Activated T-cell treated with anti-CD3 and anti-CD28 coated beads, Interleukin-2, amount 50 U/mL, for 72 hours (primary cell): ENCODE data around the gene ODF2L. TPM values are rescaled to one million over a fixed set of nuclear protein-coding genes. Genes with fewer than 3 reads are reported as not detected.

ENCODE experiments used
- ATAC-seq, 2 donors: fragments of 150-1000 bp; cut with Tn5 transposase; replicated peaks in 1 of 2; 2 replicates each; pipeline ENCODE4 v1.10.0; 2021; ENCODE audit warnings: moderate library complexity in 2 of 2, mild to moderate bottlenecking in 1 of 2
- DNase-seq, 2 donors: peaks; one replicate each; pipeline ENCODE4 v3.0.0; 2021 to 2022; ENCODE audit warnings: mixed read lengths in 1 of 2
- H3K27ac Mint-ChIP-seq: one replicate; pipeline ENCODE4 v1.8.0; 2022; ENCODE audit warnings: mild to moderate bottlenecking, moderate library complexity, mixed read lengths
- H3K27me3 Mint-ChIP-seq: one replicate; pipeline ENCODE4 v1.8.0; 2022; ENCODE audit warnings: low read depth, mixed read lengths
- H3K36me3 Mint-ChIP-seq, 2 donors: one replicate each; pipeline ENCODE4 v1.8.0; 2022; ENCODE audit warnings: mixed read lengths in 2 of 2, mild to moderate bottlenecking in 1 of 2; ENCODE audit not compliant: insufficient read depth in 2 of 2
- H3K4me1 Mint-ChIP-seq: one replicate; pipeline ENCODE4 v1.8.0; 2022; ENCODE audit warnings: low read depth, mixed read lengths
- H3K4me3 Mint-ChIP-seq, 2 donors: one replicate each; pipeline ENCODE4 v1.8.0; 2022; ENCODE audit warnings: mild to moderate bottlenecking in 2 of 2, mixed read lengths in 2 of 2, moderate library complexity in 2 of 2
- H3K9me3 Mint-ChIP-seq, 2 donors: one replicate each; pipeline ENCODE4 v1.8.0; 2022; ENCODE audit warnings: mixed read lengths in 2 of 2
- total RNA-seq, 2 donors: library from RNA; stranded (reverse); gene quantifications; one replicate each; pipeline ENCODE4 v1.2.3, GENCODE V29; 2022

ODF2L gene
- total RNA-seq, 2 donors from 2014 or later: 31.8 to 39.2 TPM

DNA sequence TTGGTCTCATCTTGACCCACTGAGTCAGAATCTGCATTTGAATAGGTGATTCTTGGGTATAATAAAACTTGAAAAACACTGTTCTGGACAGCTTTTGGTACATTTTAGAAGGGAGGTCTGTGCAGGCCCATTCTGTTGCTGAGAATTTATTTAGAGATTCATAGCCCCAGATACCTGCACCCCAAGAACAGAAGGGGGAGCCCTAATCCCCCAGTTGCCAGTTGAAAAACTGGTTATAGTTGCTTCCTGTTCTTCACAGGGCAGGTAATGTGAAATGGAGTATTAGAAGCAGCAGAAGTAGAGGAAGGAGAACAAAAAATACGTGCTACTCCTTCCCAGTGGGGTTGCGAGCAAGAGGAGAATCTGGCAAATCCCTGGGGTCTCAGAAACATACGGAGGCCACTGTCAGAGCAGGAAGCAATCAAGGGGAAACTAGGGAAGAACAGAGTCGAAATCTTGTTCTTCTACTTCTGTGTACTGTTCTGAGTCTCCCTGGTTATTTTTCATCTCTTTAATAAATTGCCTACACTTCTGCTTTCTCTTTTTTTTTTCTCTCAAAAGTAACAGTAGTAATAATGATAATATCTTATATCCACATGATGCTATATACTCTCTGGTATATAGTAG is 23.3 kb upstream of the ODF2L start:
- Mint-ChIP-seq H3K4me3 (peak overlapping the region; percentile 34 to 65), H3K4me1 (peaks cover 6% of the 10 kb centered on the region), H3K36me3 (no peaks in the 10 kb centered on the region), H3K27me3 (peaks cover 7% of the 10 kb centered on the region), H3K9me3 (peaks cover 0 to 1% of the 10 kb centered on the region in 2 donors), H3K27ac (no peak overlapping the region)
- peak; percentile 81 to 85 for ATAC-seq
- DNase-seq: peak; percentile 43 to 48

- no peak overlapping the region for H3K27ac Mint-ChIP-seq
- H3K4me1 Mint-ChIP-seq: peaks cover 6% of the 10 kb centered on the region
- DNase-seq (no peak), ATAC-seq (no peak)
- H3K36me3 Mint-ChIP-seq: no peaks in the 10 kb centered on the region
- H3K27me3 Mint-ChIP-seq: no peaks in the 10 kb centered on the region
- peaks cover 0 to 1% of the 10 kb centered on the region in 2 donors for H3K9me3 Mint-ChIP-seq
- H3K4me3 Mint-ChIP-seq: no peak overlapping the region
These were observed 20.2 kb upstream of the ODF2L start for GRCh38 chr1:86416343-86416742.

- H3K27ac Mint-ChIP-seq: no peak overlapping the region
These were observed 14.8 kb upstream of the ODF2L start for GRCh38 chr1:86410879-86411278.

GRCh38 chr1:86409416-86410021 is 13.4 kb upstream of the ODF2L start:
- Mint-ChIP-seq H3K9me3 (no peaks in the 10 kb centered on the region), H3K4me1 (no peaks in the 10 kb centered on the region), H3K36me3 (no peaks in the 10 kb centered on the region), H3K27ac (no peak overlapping the region), H3K4me3 (no peak overlapping the region), H3K27me3 (no peaks in the 10 kb centered on the region)
- DNase-seq (no peak), ATAC-seq (no peak)

More at GRCh38 chr1:86410879-86411278, 14.8 kb upstream of the ODF2L start:
- Mint-ChIP-seq H3K9me3 (no peaks in the 10 kb centered on the region), H3K36me3 (no peaks in the 10 kb centered on the region), H3K4me1 (no peaks in the 10 kb centered on the region), H3K4me3 (no peak overlapping the region), H3K27me3 (no peaks in the 10 kb centered on the region)
- DNase-seq: no peak
- ATAC-seq: no peak

DNA sequence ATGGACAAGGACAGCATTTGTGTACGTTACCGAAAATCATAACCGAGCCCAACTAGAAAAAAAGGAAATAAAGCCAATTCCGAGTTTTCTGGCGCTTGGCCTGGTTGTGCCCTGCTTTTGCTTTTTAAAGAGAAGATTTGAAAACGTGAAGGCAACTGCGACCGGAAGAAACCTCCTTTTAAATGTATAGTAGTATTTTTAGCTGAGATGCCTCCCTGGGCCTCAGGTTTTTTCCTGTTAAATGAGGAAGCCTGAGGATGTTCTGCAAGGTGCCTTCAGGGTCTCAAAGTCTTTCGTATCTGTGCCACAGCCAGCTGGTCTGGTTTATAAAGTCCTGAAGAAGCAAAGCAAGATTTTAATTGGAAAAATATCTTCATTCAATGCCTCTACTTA is 371 bp upstream of the ODF2L start:
- Mint-ChIP-seq H3K4me1 (peaks cover 39% of the 10 kb centered on the region), H3K36me3 (peaks cover 1 to 2% of the 10 kb centered on the region in 2 donors), H3K27ac (peak overlapping the region; percentile 97), H3K9me3 (no peaks in the 10 kb centered on the region), H3K4me3 (peak overlapping the region; percentile 87 to 92), H3K27me3 (no peaks in the 10 kb centered on the region)
- DNase-seq (no peak), ATAC-seq (peak; percentile 5 to 10)

DNA sequence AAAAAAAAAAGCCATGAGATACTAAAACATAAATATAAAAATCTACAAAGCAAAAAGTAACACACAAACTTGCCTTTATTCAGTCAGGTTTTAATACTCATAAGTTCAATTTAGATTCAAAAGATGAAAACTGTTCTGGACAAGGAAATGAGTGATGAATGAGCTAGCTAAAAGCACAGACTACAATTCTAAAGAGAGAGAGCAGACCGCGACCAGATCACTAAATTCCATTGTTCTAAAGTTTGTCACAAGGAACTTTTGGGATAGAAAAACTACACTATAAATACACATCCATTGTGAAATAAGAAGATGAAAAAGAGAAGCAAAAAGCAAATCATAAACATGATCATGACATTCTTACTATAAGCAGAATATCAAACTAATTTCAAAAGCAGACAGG is 1.7 kb downstream of the ODF2L start:
- Mint-ChIP-seq H3K4me1 (peaks cover 60% of the 10 kb centered on the region), H3K27ac (peak overlapping the region; percentile 6), H3K4me3 (peak overlapping the region; percentile 38 to 60), H3K9me3 (peaks cover 0 to 3% of the 10 kb centered on the region in 2 donors), H3K36me3 (peaks cover 6 to 7% of the 10 kb centered on the region in 2 donors), H3K27me3 (no peaks in the 10 kb centered on the region)
- no peak for ATAC-seq
- no peak for DNase-seq

- ATAC-seq (peak in 1 of 2 donors; percentile 55), DNase-seq (no peak)
- Mint-ChIP-seq H3K27ac (peak overlapping the region; percentile 92), H3K4me1 (peaks cover 48% of the 10 kb centered on the region), H3K36me3 (peaks cover 5 to 6% of the 10 kb centered on the region in 2 donors), H3K27me3 (no peaks in the 10 kb centered on the region), H3K4me3 (peak overlapping the region; percentile 68 to 70), H3K9me3 (peaks cover 0 to 3% of the 10 kb centered on the region in 2 donors)
These were observed 6.8 kb downstream of the ODF2L start for GRCh38 chr1:86389307-86389706.

DNA sequence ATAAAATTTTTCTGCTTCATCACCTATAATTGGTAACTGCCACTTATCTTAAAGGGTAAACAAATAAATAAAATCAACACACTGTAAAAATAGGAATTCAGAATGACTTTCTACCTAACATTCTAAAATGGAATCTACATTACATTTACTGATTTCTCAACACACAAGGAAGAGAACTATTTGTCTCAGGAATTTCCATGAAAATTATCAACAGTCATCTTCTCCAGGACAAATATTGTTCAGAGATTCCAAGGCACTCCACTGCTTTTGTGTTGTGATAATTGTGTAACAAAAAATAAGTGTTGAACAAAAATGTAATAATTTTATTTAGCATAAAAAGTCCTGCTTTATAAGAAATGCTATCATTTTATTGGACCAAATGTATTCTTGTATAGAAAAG is 7.3 kb downstream of the ODF2L start:
- Mint-ChIP-seq H3K9me3 (peaks cover 0 to 3% of the 10 kb centered on the region in 2 donors), H3K27ac (peak overlapping the region; percentile 92), H3K4me1 (peaks cover 45% of the 10 kb centered on the region), H3K4me3 (peak overlapping the region; percentile 68 to 70), H3K27me3 (no peaks in the 10 kb centered on the region), H3K36me3 (peaks cover 5 to 6% of the 10 kb centered on the region in 2 donors)
- no peak for ATAC-seq
- no peak for DNase-seq

- ATAC-seq (no peak), DNase-seq (no peak)
- Mint-ChIP-seq H3K4me3 (no peak overlapping the region), H3K36me3 (peaks cover 5 to 6% of the 10 kb centered on the region in 2 donors), H3K27me3 (no peaks in the 10 kb centered on the region), H3K27ac (peak overlapping the region; percentile 92), H3K9me3 (peaks cover 0 to 3% of the 10 kb centered on the region in 2 donors), H3K4me1 (peaks cover 38% of the 10 kb centered on the region)
These were observed 8.1 kb downstream of the ODF2L start for GRCh38 chr1:86387916-86388627.

DNA sequence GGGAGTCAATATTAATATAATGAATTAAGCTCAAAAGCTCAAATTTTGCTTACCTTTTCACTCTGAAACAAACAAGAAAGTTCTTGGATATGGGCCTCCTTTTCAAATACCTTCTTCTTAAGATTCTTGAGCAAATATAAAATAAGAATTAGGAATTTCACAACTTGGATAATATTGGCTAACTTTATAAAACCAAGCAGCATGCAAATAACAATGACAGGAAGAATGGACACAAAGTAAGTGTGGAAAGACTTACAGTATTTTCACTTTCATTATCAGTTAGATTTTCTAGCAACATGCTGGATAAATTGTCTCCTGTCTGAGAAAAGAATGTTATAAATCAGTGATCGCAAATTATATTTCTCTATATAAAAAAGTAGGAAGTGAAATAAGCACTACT is 13.2 kb downstream of the ODF2L start:
- Mint-ChIP-seq H3K9me3 (peaks cover 4 to 5% of the 10 kb centered on the region in 2 donors), H3K27me3 (no peaks in the 10 kb centered on the region), H3K4me1 (peaks cover 5% of the 10 kb centered on the region), H3K27ac (peak overlapping the region; percentile 60), H3K4me3 (peak overlapping the region in 1 of 2 donors; percentile 64), H3K36me3 (peaks cover 6 to 7% of the 10 kb centered on the region in 2 donors)
- ATAC-seq (no peak), DNase-seq (no peak)

GRCh38 chr1:86381223-86381622 is 14.9 kb downstream of the ODF2L start:
- Mint-ChIP-seq H3K4me1 (peaks cover 5% of the 10 kb centered on the region), H3K27ac (no peak overlapping the region), H3K36me3 (peaks cover 11 to 21% of the 10 kb centered on the region in 2 donors), H3K4me3 (no peak overlapping the region), H3K27me3 (no peaks in the 10 kb centered on the region), H3K9me3 (peaks cover 4 to 5% of the 10 kb centered on the region in 2 donors)
- DNase-seq (no peak), ATAC-seq (no peak)

- H3K4me1 Mint-ChIP-seq: peaks cover 5% of the 10 kb centered on the region
- H3K36me3 Mint-ChIP-seq: peaks cover 11 to 22% of the 10 kb centered on the region in 2 donors
- no peak overlapping the region for H3K4me3 Mint-ChIP-seq
- no peaks in the 10 kb centered on the region for H3K27me3 Mint-ChIP-seq
- peaks cover 4 to 5% of the 10 kb centered on the region in 2 donors for H3K9me3 Mint-ChIP-seq
- DNase-seq (no peak), ATAC-seq (peak; percentile 55 to 60)
- no peak overlapping the region for H3K27ac Mint-ChIP-seq
These were observed 15.8 kb downstream of the ODF2L start for GRCh38 chr1:86380257-86380861.

DNA sequence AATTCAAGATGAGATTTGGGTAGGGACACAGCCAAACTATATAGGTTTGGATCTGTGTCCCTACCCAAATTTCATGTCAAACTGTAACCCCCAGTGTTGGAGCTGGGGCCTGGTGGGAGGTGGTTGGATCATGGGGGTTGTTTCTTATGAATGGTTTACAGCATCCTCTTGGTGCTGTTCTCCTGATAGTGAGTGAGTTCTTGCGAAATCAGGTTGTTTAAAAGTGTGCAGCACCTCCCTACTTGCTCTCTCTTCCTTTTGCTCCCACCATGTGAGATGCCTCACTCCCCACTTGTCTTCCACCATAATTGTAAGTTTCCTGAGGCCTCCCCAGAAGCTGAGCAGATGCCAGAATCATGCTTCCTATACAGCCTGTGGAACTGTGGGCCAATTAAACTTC is 17.3 kb downstream of the ODF2L start:
- ATAC-seq (no peak), DNase-seq (no peak)
- H3K4me1 Mint-ChIP-seq: peaks cover 5% of the 10 kb centered on the region
- H3K27ac Mint-ChIP-seq: no peak overlapping the region
- H3K4me3 Mint-ChIP-seq: no peak overlapping the region
- peaks cover 11 to 22% of the 10 kb centered on the region in 2 donors for H3K36me3 Mint-ChIP-seq
- H3K27me3 Mint-ChIP-seq: no peaks in the 10 kb centered on the region
- peaks cover 4 to 5% of the 10 kb centered on the region in 2 donors for H3K9me3 Mint-ChIP-seq
